Measurements from ENCODE around the gene DPH7. TPM values are rescaled to one million over a fixed set of nuclear protein-coding genes. Genes with fewer than 3 reads are reported as not detected.
A peak's percentile ranks its signal among the peaks of the same experiment; 100 is the strongest.

The DPH7 gene
- total RNA-seq, 1 experiment from 2014 or later: 54.4 TPM

DNA sequence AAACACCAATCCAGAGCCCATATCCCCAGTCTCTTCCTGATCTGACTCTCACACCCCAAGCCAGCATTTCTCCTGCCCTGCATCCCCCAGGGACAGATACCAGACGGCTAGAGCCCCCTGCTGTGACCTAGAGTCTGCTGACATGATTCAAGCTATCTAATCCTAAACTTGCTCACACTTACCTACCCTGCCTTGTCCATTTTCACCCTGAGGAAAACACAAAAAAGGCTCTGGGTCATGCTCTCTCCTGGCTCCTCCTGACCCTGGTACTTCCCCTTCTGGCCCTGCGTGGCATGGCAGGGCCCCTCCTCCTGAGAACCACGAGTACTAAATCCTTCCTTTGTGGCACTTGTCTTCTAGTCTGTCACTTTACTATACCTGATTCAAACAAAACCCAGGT, 23.9 kb upstream of the DPH7 start:
- Histone ChIP-seq H3K4me3 (replicated peaks in 1 of 2; ENCODE audit: low read depth in 1 of 2, low read length in 2 of 2) (no peak overlapping the region), H3K79me2 (ENCODE audit: insufficient read depth, low read length) (peaks cover 19% of the 10 kb centered on the region; the same call in 1 of the 2 replicates), H3K27ac (ENCODE audit: low read depth, low read length) (no peak overlapping the region), H3K4me2 (ENCODE audit: low read length) (no peak overlapping the region), H3K27me3 (ENCODE audit: insufficient read depth, low read length) (no peaks in the 10 kb centered on the region), H3K36me3 (ENCODE audit: control insufficient read depth in 1 of 2, insufficient read depth in 2 of 2, low read length in 2 of 2) (no peaks in the 10 kb centered on the region), H3K4me1 (ENCODE audit: control insufficient read depth in 1 of 2, insufficient read depth in 2 of 2, low read length in 2 of 2) (peaks cover 12 to 37% of the 10 kb centered on the region in 2 experiments; a peak in 3 of 4 replicates), H3K9me2 (ENCODE audit: insufficient read depth) (no peaks in the 10 kb centered on the region), H3K9me3 (ENCODE audit: control insufficient read depth in 1 of 2, insufficient read depth in 1 of 2, low read depth in 1 of 2, low read length in 2 of 2) (no peaks in the 10 kb centered on the region), H3K9ac (ENCODE audit: low read length) (no peak overlapping the region), H2AFZ (ENCODE audit: low read depth, low read length, poor library complexity, severe bottlenecking) (no peak overlapping the region), H4K20me1 (ENCODE audit: insufficient read depth) (no peaks in the 10 kb centered on the region)
- POLR2A ChIA-PET: interaction anchor here (1.6 kb wide), 1 partner anchor 12 kb away, joined by 6 read pairs; the partner anchor contains the start of gene ZMYND19
- RAD21 ChIA-PET (ENCODE audit: low non-redundant PET in 1 of 2, low total read pairs in 2 of 2, uncharacterized antibody in 2 of 2, unreplicated experiment in 2 of 2): no interaction called here
- DNase-seq (ENCODE audit: low read depth, low spot score) (no peak), ATAC-seq (no peak)
- no TSS peak for BruUV-seq (replicated peaks)
- TF ChIP-seq EGR1 (IDR thresholded peaks at IDR 0.05; ENCODE audit: low read depth): no peak
- TF ChIP-seq, protein P1, sequence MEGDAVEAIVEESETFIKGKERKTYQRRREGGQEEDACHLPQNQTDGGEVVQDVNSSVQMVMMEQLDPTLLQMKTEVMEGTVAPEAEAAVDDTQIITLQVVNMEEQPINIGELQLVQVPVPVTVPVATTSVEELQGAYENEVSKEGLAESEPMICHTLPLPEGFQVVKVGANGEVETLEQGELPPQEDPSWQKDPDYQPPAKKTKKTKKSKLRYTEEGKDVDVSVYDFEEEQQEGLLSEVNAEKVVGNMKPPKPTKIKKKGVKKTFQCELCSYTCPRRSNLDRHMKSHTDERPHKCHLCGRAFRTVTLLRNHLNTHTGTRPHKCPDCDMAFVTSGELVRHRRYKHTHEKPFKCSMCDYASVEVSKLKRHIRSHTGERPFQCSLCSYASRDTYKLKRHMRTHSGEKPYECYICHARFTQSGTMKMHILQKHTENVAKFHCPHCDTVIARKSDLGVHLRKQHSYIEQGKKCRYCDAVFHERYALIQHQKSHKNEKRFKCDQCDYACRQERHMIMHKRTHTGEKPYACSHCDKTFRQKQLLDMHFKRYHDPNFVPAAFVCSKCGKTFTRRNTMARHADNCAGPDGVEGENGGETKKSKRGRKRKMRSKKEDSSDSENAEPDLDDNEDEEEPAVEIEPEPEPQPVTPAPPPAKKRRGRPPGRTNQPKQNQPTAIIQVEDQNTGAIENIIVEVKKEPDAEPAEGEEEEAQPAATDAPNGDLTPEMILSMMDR (IDR thresholded peaks at IDR 0.05 in 2 of 3, conservative IDR thresholded peaks at IDR 0.05 in 1 of 3; ENCODE audit: borderline replicate concordance in 1 of 3, insufficient read depth in 1 of 3, low read depth in 2 of 3, low read length in 2 of 3): 0 out of 6 replicates have a peak, but pooled peaks of 2 of the 3 experiments have one; percentile 13 to 14
- CTCF ChIA-PET: interaction anchor here (1.0 to 1.5 kb wide), 2 partner anchors 12 to 23 kb away, joined by 3 read pairs; no protein-coding TSS in a partner anchor
- intact Hi-C loops (cut with micrococcal nuclease): no loop called here

DNA sequence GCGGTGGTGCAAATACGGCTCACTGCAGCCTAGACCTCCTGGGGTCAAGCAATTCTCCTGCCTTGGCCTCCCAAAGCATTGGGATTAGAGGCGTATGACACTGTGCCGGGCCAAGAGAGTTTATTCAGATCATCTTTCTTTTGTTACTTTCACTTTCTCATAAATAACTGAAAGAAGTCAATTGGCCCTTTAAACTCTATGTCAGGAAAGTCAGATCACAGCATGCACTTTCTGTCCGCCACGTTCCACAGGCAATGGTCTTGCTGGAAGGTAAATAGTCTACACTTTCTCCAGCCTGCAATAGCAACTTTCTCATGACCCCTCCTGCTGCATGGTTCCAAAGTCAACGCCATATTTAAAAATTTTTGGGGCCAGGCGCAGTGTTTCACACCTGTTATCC, 20.2 kb upstream of the DPH7 start:
- TF ChIP-seq, protein P2, sequence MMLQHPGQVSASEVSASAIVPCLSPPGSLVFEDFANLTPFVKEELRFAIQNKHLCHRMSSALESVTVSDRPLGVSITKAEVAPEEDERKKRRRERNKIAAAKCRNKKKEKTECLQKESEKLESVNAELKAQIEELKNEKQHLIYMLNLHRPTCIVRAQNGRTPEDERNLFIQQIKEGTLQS (IDR thresholded peaks at IDR 0.05): no peak
- TF ChIP-seq MAX (IDR thresholded peaks at IDR 0.05) (no peak), JUND (IDR thresholded peaks at IDR 0.05) (no peak), EZH2 (IDR thresholded peaks at IDR 0.05) (no peak), RAD21 (IDR thresholded peaks at IDR 0.05; ENCODE audit: low read depth) (no peak), ZBTB33 (IDR thresholded peaks at IDR 0.05; ENCODE audit: extremely low read depth, insufficient replicate concordance, low read length) (no peak), EZH2phosphoT487 (IDR thresholded peaks at IDR 0.05; ENCODE audit: borderline replicate concordance) (no peak), ZFX (IDR thresholded peaks at IDR 0.05) (no peak), POLR2AphosphoS5 (IDR thresholded peaks at IDR 0.05; ENCODE audit: low read depth, low read length) (no peak)
- TF ChIP-seq, protein P1 (IDR thresholded peaks at IDR 0.05 in 2 of 3, conservative IDR thresholded peaks at IDR 0.05 in 1 of 3; ENCODE audit: borderline replicate concordance in 1 of 3, insufficient read depth in 1 of 3, low read depth in 2 of 3, low read length in 2 of 3): no peak
- Histone ChIP-seq H3K79me2 (ENCODE audit: insufficient read depth, low read length) (no peaks in the 10 kb centered on the region), H3K27ac (ENCODE audit: low read depth, low read length) (no peak overlapping the region), H3K36me3 (ENCODE audit: control insufficient read depth in 1 of 2, insufficient read depth in 2 of 2, low read length in 2 of 2) (no peaks in the 10 kb centered on the region), H3K27me3 (ENCODE audit: insufficient read depth, low read length) (no peaks in the 10 kb centered on the region), H4K20me1 (ENCODE audit: insufficient read depth) (no peaks in the 10 kb centered on the region), H3K9me3 (ENCODE audit: control insufficient read depth in 1 of 2, insufficient read depth in 1 of 2, low read depth in 1 of 2, low read length in 2 of 2) (no peaks in the 10 kb centered on the region), H3K4me2 (ENCODE audit: low read length) (no peak overlapping the region), H3K4me3 (replicated peaks in 1 of 2; ENCODE audit: low read depth in 1 of 2, low read length in 2 of 2) (no peak overlapping the region), H3K9ac (ENCODE audit: low read length) (no peak overlapping the region), H3K9me2 (ENCODE audit: insufficient read depth) (no peaks in the 10 kb centered on the region), H2AFZ (ENCODE audit: low read depth, low read length, poor library complexity, severe bottlenecking) (no peak overlapping the region), H3K4me1 (ENCODE audit: control insufficient read depth in 1 of 2, insufficient read depth in 2 of 2, low read length in 2 of 2) (peaks cover 2 to 18% of the 10 kb centered on the region in 2 experiments; a peak in 3 of 4 replicates)
- intact Hi-C loops (cut with micrococcal nuclease): no loop called here
- ChIA-PET CTCF (no interaction called here), POLR2A (interaction anchor here (0.6 kb wide), 1 partner anchor 308 kb away, joined by 4 read pairs; no protein-coding TSS in a partner anchor), RAD21 (ENCODE audit: low non-redundant PET in 1 of 2, low total read pairs in 2 of 2, uncharacterized antibody in 2 of 2, unreplicated experiment in 2 of 2) (no interaction called here)
- BruUV-seq (replicated peaks): no TSS peak
- ATAC-seq (no peak), DNase-seq (ENCODE audit: low read depth, low spot score) (no peak)

Data from HCT116 (cell line).